Hepatocyte (in vitro differentiated cells): ENCODE data around the gene CACYBP.

Source experiments
- CTCF ChIP-seq: fragments of 200-600 bp; sonication (generic); IDR thresholded peaks from 2 replicates; pipeline ENCODE4 v1.5.1; 2016; ENCODE audit warnings: antibody characterized with exemption, mild to moderate bottlenecking; ENCODE audit not compliant: poor library complexity
- EZH2phosphoT487 ChIP-seq: fragments of 200-600 bp; sonication (generic); IDR thresholded peaks from one replicate; pipeline ENCODE4 v1.6.1; 2018; ENCODE audit warnings: antibody characterized with exemption, mild to moderate bottlenecking, low read depth, moderate library complexity; ENCODE audit not compliant: unreplicated experiment, severe bottlenecking

- TF ChIP-seq EZH2phosphoT487 (no peak), CTCF (no peak)
Measured at GRCh38 chr1:175019524-175019923, 19.8 kb downstream of the CACYBP start.
